T follicular helper cell (primary cell): ENCODE measurements around the gene ZNRF1.
A peak's percentile ranks its signal among the peaks of the same experiment; 100 is the strongest.
"Not testable (repeated sequence)": the region's sequence is repeated elsewhere in the genome, so short reads cannot be mapped to it uniquely, and the experiment has no call there.

Experiments
- DNase-seq: peaks from one replicate; pipeline ENCODE4 v3.0.0-alpha.2; 2020; ENCODE audit warnings: low read depth

Gene ZNRF1

DNA sequence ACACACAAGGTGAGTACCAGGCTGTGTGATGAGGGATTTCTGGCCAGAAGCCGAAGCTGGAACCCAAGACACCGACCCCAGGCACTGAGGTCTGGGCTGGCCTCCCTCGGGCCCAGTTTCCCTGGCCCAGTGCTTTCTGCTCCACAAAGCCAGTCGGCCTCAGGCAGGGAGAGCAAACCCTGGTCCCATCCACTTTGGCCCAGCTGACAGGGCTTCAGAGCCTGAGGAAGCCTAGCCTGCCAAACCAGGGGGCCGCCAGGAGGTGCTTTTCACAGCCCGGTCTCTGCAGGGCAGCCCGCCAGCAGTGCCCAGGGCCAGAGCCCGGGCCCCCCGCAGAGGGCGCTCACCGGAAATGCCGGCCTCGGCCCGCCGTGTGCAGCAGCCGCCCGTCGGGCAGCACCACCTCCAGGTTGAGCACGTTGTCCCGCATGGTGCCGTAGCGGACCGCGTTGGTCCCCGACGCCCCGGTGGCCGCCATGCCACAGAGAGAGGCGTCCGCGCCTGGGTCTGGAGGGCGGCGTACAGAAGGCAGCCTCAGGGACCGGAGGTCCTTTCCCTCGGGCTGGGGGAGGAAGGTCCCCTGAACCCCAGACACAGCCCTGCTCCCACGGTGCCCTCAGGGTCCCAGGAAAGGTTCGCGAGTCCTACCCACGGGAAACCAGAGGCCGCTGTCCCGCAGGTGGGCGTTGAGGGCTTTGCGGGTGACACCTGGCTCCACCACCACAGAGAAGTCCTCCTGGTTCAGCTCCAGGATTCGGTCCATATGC, 115.5 kb downstream of the ZNRF1 start:
- DNase-seq: no peak

DNA sequence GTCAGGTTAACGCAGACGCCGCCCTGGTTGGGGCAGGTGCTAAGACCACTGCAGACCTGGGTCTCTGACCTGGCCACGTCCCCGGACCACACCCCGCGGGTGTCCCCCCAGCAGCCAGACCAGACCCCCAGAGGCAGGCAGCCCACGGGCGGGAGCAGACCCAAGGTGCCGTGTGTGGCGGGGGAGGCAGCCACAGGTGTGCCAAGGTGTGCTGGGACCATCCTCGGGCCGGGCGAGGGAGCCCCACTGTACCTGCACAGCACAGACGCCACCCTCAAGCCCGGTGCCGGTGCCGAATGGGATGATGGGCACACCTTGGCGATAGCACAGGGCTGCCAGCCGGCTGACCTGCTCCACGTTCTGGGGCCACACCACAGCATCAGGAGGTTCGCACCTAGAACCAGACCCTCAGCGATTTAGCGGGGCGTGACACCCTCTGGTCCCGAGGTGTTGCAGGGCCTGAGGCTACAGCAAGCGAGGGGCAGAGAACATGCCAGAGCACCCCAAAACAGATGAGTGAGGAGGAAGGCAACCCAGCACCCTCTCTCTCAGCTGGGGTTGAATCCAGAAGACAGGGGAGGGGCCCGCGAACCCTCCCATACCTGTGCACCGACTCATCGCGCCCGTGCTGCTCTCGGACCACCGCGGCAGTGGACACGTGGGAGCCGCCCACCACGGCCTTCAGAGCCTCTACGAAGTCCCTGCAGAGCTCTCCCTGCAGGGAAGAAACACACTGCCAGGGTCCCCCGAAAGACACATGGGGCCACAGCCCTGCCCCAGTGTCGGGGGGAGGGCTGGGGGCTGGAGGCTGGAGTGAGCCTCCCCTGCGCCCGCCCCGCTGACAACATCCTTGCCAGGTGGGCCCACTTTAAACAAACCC, 116.4 kb downstream of the ZNRF1 start:
- no peak for DNase-seq

DNA sequence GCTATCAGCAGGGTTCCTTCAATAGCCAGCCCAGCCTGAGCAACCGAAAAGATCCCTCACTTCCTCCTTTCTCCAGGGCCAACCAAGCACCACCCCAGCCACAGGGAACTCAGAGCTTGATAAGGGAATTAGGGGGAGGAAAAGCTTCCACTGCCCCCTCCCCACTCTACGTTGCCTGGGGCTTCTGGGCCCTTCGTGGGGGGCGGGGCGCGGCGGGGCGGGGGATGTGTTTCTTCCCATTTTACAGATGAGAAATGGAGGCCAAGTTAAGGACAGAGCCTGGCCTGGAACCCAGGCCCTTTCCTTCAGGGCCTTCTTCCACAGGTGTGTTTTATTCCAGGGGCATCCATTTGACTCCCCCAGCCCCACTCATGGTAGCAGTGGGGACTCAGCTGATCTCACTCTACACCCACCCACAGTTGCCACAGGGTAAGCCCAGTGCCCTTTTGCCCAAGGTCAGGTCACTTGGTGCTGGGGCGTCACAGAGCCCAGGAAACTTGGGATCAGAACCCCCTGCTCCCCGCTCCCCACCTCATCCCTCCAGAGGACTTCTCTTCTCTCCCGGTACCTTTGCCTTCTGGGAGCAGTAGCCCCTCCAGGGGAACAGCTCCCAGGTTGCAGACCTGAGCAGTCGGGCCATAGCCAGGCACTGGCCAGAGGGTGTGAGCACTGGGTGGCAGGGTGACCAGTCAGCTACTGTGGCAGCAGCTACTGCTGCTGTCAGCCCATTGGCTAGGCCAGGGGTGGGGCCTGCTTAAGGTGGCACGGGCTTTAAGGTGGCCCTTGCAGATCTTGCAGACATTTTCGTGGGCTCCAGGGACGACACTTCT, 117.5 kb downstream of the ZNRF1 start, which contains the start of gene LDHD:
LDHD (minus strand) TSS at position 700 of the 830 bp plus-strand sequence; CDS start at position 640, 60 bp downstream.
- no peak for DNase-seq

DNA sequence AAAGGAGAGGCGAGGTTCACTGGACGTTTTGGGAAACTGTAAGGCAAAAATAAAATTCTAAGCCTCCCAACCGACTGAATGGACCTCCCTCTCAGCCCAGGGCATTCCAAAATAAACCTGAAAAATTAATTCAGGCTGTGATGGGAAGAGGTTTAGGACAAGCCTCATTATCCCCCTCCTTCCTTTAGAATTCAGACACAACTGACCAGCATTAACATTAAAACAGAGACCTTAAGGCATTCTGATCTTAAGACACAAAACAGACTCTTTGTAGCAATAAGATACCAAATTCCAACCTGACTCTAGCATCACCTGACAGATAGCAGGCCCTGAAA, 118.1 kb downstream of the ZNRF1 start:
- no peak for DNase-seq

DNA sequence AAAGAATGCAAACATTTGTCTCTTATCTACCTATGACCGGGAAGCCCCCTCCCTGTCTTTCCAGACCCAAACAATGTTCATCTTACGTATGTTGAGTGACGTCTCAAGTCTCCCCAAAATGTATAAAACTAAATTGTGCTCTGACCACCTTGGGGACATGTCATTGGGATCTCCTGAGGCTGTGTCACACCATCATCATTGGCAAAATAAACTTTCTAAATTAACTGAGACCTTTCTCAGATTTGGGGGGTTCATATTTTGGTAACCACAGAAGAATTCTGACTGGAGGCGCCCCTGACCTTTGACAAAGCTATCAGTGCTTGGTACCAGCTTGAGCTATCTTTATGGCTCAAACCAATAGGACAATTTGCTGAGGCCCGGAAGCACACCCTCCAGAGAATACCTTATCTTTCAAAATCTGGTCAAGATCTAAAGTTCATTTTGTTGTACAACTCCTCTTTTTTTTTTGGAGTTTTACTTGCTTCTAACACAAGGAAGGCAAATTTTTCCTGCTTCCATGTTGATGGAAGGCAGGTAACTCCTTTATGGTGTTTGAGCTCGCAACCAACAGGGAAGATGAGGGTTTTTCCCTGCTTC, 120.2 kb downstream of the ZNRF1 start:
- DNase-seq: no peak

- no peak for DNase-seq
These were observed 121.4 kb downstream of the ZNRF1 start for GRCh38 chr16:75120253-75120652.

GRCh38 chr16:75121949-75122568, 123.2 kb downstream of the ZNRF1 start:
- no peak for DNase-seq

GRCh38 chr16:75122609-75123008, 123.8 kb downstream of the ZNRF1 start:
- DNase-seq: no peak

DNA sequence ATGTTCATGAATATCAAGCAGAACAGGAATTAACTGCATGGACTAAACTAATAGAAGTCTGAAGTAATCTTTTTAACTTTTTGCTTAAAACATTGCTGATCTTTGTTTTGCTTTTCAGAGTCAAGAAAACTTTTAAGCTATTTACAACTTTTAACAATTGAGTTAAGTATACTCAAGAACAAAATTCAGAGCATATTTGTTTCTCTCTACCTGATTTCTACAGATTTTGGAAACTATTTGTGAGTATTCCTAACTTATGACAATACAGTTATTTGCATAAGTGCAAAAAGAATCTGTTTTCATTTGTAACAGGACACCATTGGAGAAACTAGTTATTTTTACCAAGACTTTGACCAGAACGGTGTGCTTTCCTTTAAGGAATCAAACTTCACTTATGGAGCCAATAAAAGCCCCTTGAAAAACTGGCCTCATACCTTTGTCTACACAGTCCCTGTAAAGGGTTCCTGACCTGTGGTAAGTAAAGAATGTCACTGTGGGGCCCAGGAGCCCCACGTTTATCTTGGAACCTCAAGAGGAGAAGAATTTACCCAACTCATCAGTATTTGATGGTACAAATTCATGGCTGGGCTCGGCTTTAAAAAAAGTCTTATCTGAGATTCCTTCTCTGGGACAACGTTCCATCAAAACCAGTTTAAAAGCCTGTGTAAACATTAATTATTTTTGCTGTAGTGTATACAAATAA, 129.0 kb downstream of the ZNRF1 start:
- DNase-seq: no peak

- DNase-seq: not testable (repeated sequence)
These were observed 130.8 kb downstream of the ZNRF1 start for GRCh38 chr16:75129421-75130149.

DNA sequence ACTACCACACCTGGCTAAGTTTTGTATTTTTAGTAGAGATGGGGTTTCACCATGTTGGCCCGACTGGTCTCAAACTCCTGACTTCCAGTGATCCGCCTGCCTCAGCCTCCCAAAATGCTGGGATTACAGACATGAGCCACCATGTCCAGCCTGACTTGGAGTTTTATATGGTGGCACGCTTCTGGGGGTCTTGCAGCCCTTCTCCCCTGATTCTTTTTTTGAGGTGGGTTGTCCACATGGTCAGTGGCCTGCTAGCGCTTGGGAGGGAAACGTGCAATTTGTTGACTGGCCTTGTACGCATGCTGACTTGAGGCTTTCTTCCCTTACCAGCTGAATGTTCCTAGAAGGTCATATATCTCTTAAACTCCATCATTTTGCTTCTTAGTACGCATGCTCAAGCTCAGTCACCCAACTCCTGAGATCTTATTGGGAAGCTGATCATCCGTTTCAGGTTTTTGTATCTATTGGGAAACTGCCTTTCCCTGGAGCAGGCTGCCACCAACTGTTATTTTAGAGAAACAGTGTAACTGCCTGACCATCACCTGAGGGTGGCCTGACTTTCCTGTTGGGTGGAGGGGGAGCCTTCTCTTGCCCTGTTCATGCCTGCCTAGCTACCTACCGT, 131.4 kb downstream of the ZNRF1 start:
- no peak for DNase-seq

GRCh38 chr16:75131081-75131480, 132.3 kb downstream of the ZNRF1 start:
- no peak for DNase-seq

GRCh38 chr16:75138233-75138632, 139.4 kb downstream of the ZNRF1 start:
- DNase-seq: no peak

- DNase-seq: no peak
These were observed 139.8 kb downstream of the ZNRF1 start for GRCh38 chr16:75138636-75139035.

- DNase-seq: no peak
These were observed 140.7 kb downstream of the ZNRF1 start for GRCh38 chr16:75139498-75139897.

DNA sequence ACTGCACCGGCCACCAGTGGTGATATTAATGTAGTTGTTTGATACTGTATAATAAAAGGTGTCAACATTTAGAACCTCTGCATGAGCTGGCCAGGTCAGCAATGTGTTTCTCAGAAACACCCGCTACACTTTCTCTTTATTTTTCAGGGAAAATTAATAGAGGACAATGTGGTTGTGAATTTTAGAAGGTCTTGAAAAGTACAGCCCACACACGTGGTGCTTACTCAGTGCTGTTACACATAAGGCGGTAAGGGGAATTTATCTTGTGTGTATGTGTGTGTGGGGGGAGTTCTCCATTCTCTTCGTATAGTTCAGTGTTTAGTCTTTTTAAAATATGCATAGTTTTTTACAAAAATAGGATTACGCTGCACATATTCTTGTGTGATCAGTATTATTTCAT, 145.1 kb downstream of the ZNRF1 start:
- DNase-seq: no peak

DNA sequence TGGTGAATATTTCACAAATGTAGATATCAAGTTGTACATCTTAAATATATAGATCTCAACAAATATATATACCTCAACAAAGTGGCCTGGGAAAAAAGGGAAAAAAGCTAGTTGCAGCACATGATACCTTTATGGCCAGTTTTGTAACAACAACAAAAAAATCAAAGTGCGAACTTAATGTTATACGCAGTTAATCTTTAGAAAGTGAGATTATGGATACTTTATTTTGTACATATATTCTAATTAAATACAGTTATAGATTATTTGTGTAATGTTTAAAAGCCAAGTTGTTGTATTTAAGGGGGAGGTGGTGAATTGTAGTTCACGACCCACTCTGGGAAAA, 149.1 kb downstream of the ZNRF1 start:
- DNase-seq: no peak

DNA sequence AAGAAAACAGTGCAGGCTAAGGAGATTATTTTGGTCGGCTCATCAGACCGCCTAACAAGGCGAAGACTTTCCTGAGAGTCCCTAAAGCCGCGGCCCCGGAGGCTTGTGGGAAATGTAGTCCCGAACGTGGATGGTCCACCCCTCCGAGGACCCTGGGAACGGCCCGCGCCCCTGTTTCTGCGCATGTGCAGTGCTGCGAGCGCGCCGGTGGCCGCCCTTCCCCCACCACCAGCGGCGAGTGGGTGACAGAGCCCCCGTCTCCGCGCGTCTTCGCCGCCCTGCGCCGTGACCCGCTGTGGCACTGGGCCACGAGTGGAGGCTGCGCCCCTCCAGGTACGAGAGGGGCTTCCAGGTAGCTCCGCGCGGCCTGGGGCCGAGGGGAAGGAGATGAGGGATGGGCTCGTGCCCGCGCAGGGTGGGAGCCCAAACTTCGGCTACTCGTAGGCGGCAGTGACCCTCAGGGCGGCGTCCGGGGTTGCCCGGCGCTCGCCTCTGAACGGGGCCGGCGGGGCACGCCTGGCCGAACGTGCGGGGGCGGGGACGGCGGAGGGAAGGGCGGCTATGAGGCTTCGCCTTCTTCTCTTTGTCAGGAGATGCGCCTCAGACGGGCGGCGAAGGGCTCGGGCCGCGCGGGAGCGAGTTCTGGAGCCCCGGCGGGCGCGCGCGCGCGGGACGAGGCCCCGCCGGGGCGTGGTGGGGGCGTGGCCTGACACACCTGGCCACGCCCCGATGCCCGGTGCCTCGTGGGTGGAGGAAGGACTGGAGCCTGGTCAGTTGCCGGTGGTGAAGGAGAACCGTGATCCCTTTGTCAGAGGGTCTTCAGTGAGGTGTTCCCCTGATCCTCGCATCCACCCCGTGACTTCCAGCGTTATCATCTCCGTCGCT, 149.7 kb downstream of the ZNRF1 start, which contains the start of gene ZFP1:
ZFP1 (plus strand) TSS at position 214 of the 885 bp plus-strand sequence. CDS start 4,428 bp downstream, outside the sequence.
- peak; percentile 93 for DNase-seq

DNA sequence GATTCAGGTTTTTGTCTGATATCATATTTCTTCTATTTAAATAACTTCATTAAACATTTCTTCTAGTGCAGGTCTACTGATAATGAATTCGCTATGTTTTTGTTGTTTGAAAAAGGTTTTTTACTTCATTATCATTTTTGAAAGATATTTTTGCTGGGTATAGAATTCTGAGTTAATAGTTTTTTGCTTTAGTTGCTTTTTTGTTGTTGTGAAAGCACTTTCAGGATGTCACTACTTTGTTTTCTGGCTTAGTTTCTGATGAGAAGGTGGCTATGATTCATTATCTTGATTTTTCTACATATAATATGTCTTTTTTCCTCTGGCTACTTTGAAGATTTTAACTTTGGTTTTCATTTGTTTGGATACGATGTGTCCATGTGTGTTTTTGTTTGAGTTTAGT, 153.0 kb downstream of the ZNRF1 start:
- DNase-seq: no peak
